Epithelial cell of proximal tubule (primary cell): ENCODE data around the gene OLAH. TPM values are rescaled to one million over a fixed set of nuclear protein-coding genes. Genes with fewer than 3 reads are reported as not detected.

Experiments used
- DNase-seq: peaks from one replicate; pipeline ENCODE4 v3.0.0-alpha.2; 2011; ENCODE audit warnings: low read depth
- H3K4me3 ChIP-seq: 2 replicates; pipeline ENCODE4 v1.5.1; 2011; ENCODE audit warnings: low read depth, mild to moderate bottlenecking, low read length
- total RNA-seq: library from RNA; depleted of rRNA; stranded (reverse); fragments of >200 nt; gene quantifications from 2 replicates; pipeline ENCODE4 v1.2.3, GENCODE V29; 2015
- TF ChIP-seq, protein P1 (sequence below): conservative IDR thresholded peaks from 2 replicates; pipeline ENCODE4 v1.5.1; 2012; ENCODE audit warnings: low read depth, mild to moderate bottlenecking, low read length

The OLAH gene
- total RNA-seq, 1 donor from 2014 or later: 4.3 TPM

- no peak for DNase-seq
- H3K4me3 ChIP-seq: no peak overlapping the region
- TF ChIP-seq, protein P1, sequence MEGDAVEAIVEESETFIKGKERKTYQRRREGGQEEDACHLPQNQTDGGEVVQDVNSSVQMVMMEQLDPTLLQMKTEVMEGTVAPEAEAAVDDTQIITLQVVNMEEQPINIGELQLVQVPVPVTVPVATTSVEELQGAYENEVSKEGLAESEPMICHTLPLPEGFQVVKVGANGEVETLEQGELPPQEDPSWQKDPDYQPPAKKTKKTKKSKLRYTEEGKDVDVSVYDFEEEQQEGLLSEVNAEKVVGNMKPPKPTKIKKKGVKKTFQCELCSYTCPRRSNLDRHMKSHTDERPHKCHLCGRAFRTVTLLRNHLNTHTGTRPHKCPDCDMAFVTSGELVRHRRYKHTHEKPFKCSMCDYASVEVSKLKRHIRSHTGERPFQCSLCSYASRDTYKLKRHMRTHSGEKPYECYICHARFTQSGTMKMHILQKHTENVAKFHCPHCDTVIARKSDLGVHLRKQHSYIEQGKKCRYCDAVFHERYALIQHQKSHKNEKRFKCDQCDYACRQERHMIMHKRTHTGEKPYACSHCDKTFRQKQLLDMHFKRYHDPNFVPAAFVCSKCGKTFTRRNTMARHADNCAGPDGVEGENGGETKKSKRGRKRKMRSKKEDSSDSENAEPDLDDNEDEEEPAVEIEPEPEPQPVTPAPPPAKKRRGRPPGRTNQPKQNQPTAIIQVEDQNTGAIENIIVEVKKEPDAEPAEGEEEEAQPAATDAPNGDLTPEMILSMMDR: no peak
Measured at GRCh38 chr10:15092855-15093408, 49.2 kb downstream of the OLAH start.

DNA sequence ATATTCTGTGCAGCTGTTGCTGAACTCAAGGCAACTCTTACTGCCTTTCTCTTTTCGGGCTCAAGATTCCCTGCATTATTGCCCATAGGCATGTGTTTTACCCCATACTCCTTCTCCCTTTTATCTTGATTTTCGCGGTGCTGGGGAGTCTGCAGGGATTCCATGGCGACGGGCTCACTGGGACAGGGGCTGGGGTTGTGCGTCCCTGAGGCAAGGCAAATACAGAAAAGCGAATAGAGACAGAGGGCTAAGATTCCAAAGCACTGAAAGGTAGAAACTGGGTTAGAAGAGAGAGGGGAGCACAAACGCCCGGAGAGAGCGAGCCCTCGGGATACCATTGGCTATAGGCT lies 52.9 kb downstream of the OLAH start:
- TF ChIP-seq, protein P1: no peak
- H3K4me3 ChIP-seq: peak overlapping the region; percentile 83
- no peak for DNase-seq

DNA sequence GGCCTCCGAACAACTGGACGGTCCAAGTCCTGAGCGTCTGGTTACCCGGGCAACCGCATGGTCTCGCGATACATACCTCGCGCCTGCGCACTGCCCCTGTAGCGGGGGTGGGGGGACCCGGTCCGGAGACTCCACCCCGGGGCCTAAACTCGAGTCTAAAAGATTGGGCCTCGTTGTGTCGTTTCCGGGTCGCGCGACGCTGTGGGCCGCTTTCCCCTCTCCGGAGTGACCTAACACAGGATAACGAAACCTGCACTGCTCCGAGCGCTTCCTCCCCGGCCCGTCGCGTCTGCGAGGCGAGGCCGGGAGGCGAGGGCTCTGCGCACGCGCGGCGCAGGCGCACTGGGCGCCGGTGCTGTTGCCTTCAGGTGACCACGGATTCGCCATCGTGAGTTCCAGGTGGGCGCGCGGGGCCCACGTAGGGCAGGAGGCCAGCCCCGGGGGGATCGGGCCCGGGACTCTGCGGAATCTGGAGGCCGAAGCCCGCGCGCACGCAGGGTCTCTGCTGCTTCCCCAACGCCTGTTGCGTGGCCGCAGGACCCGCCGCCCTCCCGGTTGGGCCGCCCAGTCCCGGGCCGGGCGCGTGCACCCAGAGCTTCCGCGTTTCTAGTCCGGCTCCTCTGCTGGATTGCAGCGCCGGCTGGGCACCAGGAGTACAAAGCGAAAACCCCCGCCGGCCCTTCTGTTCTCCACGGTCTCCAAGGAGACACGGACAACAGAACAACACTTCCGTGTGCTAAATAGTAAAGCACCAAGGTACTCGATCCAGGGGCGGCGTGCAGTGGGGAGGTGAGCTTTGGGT lies 53.5 kb downstream of the OLAH start, which contains the start of gene RPP38:
Gene RPP38 (plus strand): TSS at position 345 of the 802 bp plus-strand sequence. CDS start 5,960 bp downstream, outside the sequence.
- TF ChIP-seq, protein P1: no peak
- H3K4me3 ChIP-seq: peak within 1 kb of the TSS; percentile 83
- DNase-seq: peak; percentile 50

DNA sequence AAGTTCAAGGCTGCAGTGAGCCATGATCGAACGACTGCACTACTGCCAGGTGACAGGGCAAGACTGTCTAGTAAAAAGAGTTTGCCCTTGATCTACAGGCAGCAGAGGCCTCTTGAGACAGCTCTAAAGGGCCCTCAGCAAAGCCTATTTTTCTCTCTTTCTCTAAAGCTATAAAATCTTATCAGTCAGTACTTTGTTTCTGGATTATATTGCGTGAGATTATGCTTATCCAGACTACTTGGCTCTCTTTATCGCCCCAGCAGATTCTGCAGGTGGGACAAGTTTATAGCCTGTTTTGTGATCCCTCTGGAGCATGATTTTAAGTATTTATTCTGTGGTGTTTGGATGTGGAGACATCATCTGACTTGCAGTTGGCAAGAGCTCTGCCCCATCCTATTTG lies 56.1 kb downstream of the OLAH start:
- H3K4me3 ChIP-seq: no peak overlapping the region
- TF ChIP-seq, protein P1: no peak
- DNase-seq: no peak

- no peak for DNase-seq
- no peak overlapping the region for H3K4me3 ChIP-seq
- TF ChIP-seq, protein P1: no peak
Measured at GRCh38 chr10:15103513-15103912, 59.8 kb downstream of the OLAH start.

GRCh38 chr10:15106352-15107013 lies 62.7 kb downstream of the OLAH start:
- H3K4me3 ChIP-seq: no peak overlapping the region
- no peak for DNase-seq
- TF ChIP-seq, protein P1: peak; percentile 99
